ENCODE measurements around the gene STAC3. TPM values are rescaled to one million over a fixed set of nuclear protein-coding genes. Genes with fewer than 3 reads are reported as not detected.

STAC3 gene
- total and polyA plus RNA-seq, 9 of the 15 experiments (the other 6 are each of a cell fraction or from before 2014, with no cell fraction given) = 0.45 to 6.4 (median 3.3) TPM

GRCh38 chr12:57195611-57196371, 55.2 kb downstream of the STAC3 start (continued):
- TF ChIP-seq HNRNPLL (IDR thresholded peaks at IDR 0.05; ENCODE audit: low read depth, low read length, poor library complexity, severe bottlenecking) (no peak), ZNF3 (CRISPR knock-in tag; IDR thresholded peaks at IDR 0.05) (no peak), ZNF395 (CRISPR knock-in tag; IDR thresholded peaks at IDR 0.05) (no peak), BRD9 (IDR thresholded peaks at IDR 0.05; ENCODE audit: low read depth, partially characterized antibody) (peak; percentile 99), TFAM (CRISPR knock-in tag; conservative IDR thresholded peaks at IDR 0.05) (no peak), ZNF23 (CRISPR knock-in tag; IDR thresholded peaks at IDR 0.05) (no peak), ZBTB5 (IDR thresholded peaks at IDR 0.05) (no peak), ERF (CRISPR knock-in tag; IDR thresholded peaks at IDR 0.05) (no peak), HOMEZ (CRISPR knock-in tag; IDR thresholded peaks at IDR 0.05) (no peak), SREBF1 (IDR thresholded peaks at IDR 0.05; ENCODE audit: borderline replicate concordance, low read depth, low read length) (no peak), CHD4 (IDR thresholded peaks at IDR 0.05; ENCODE audit: insufficient read depth, insufficient replicate concordance, low read depth, low read length, poor library complexity, severe bottlenecking) (no peak), ZNF740 (CRISPR knock-in tag; IDR thresholded peaks at IDR 0.05) (no peak), ZNF740 (tag; IDR thresholded peaks at IDR 0.05) (no peak), TCF7 (IDR thresholded peaks at IDR 0.05; ENCODE audit: borderline replicate concordance) (no peak), CREB1 (IDR thresholded peaks at IDR 0.05) (no peak), CREB1 (CRISPR knock-in tag; IDR thresholded peaks at IDR 0.05) (no peak), SNAPC5 (CRISPR knock-in tag; IDR thresholded peaks at IDR 0.05) (no peak), SOX6 (IDR thresholded peaks at IDR 0.05) (no peak), CBX2 (IDR thresholded peaks at IDR 0.05; ENCODE audit: insufficient read depth, low read length, poor library complexity, severe bottlenecking) (no peak), NFIX (CRISPR knock-in tag; IDR thresholded peaks at IDR 0.05; ENCODE audit: low read depth) (no peak), NFE2 (IDR thresholded peaks at IDR 0.05; ENCODE audit: low read depth) (0 out of 2 replicates have a peak, but pooled peaks have one; percentile 9)
